GM19193 (cell line): ENCODE data around the gene FHOD3.

Source experiments
- POLR2A ChIP-seq: IDR thresholded peaks from 4 replicates; pipeline ENCODE4 v1.6.1; 2011; ENCODE audit not compliant: insufficient read depth, insufficient read length; ENCODE audit errors: extremely low read depth

Gene FHOD3

DNA sequence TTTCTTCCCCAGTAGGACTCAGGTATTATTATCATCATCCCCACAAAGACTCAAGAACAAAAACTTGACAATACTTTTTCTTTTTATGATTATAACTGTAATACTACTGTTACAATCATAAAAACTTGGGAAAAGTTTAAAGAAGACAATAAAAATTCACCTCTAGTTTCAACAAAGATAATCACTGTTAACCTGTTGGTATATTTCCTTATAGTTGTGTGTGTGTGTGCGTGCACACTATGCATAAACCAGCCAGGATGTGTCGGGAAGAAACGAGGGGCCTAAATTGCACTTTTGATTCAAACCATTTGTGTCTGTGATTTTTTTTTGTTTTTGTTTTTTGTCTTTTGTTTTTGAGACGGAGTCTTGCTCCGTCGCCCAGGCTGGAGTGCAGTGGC, 298.3 kb downstream of the FHOD3 start:
- TF ChIP-seq POLR2A, result no peak

DNA sequence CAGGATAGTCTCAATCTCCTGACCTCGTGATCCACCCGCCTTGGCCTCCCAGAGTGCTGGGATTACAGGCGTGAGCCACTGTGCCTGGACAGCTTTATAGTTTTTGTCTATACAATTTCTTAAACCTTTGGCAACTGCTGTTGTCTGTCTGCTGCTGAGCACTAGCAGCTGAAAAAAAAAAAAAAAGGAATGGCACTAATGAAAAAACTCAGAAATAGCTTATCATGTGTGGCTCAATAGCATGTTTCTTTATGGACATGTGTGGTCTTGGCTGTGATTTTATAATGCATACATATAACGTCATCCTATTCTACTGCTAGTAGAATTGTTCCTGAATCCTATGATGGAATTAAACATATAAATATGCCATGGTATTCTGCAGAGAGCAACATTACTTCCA, 300.1 kb downstream of the FHOD3 start:
- no peak for TF ChIP-seq POLR2A

DNA sequence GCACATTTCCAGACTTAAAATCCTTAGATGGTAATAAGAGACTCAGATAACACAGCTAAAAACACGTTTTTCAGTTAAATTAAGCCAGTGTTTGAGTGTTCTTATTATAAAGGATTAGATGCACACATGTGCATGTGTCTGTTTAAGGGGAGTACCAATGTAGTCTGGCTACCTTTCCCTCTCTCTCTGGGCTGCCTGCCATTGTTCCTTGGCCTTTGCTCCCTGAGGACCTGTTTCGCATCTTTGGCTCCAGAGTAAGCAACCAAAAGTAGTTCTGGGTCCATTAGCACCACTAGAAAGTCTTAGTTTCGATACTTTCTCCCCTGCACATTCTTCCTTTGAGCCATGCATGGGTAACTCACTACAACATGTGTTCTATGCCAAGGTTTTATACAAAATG, 303.0 kb downstream of the FHOD3 start:
- TF ChIP-seq POLR2A, result no peak

DNA sequence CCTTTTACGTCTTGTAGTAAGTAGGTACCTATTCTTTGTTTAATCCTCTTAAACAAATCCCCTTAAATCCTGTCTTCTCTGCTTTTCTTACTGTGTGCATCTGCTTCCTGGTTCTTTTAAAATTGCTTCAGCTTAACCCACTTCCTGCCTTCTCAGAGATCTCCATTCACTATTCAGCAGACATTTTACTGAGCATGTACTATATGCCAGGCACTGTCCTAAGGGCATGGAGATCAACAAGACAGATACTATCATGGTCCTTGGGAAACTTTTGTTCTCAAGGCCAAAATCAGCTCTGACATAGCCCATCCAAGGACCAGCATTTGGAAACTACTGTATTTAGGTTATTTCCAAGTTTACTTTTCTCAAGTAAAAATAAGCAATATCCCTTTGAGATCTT, 303.8 kb downstream of the FHOD3 start:
- no peak for TF ChIP-seq POLR2A

- no peak for TF ChIP-seq POLR2A
Measured at GRCh38 chr18:36602071-36602470, 304.6 kb downstream of the FHOD3 start.

GRCh38 chr18:36602620-36603019, 305.1 kb downstream of the FHOD3 start:
- TF ChIP-seq POLR2A, result no peak

- no peak for TF ChIP-seq POLR2A
Measured at GRCh38 chr18:36608107-36608506, 310.6 kb downstream of the FHOD3 start.

- no peak for TF ChIP-seq POLR2A
Measured at GRCh38 chr18:36610258-36610657, 312.7 kb downstream of the FHOD3 start.

- no peak for TF ChIP-seq POLR2A
Measured at GRCh38 chr18:36610661-36611060, 313.1 kb downstream of the FHOD3 start.

DNA sequence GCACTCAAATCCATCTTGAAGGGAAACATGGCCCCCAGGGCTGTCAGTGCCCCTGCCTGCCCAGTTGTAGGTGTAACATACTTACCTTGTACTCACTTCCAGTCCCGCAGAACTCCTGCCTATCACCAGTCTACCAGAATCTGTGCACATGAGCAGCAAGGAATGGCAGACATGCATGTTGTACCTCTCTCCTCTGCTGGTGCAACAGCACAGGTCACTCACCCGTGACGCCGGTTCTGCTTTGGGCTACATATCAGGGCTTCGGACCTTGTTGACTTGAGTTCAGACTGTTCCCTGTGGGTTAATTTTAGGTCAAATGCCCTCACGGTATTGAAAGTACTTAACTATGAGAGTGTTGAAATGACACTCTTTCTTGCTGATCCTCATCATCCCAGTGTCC, 315.6 kb downstream of the FHOD3 start:
- TF ChIP-seq POLR2A, result no peak

- TF ChIP-seq POLR2A, result no peak
Measured at GRCh38 chr18:36613810-36614209, 316.3 kb downstream of the FHOD3 start.

- TF ChIP-seq POLR2A, result no peak
Measured at GRCh38 chr18:36620788-36621187, 323.3 kb downstream of the FHOD3 start.

- TF ChIP-seq POLR2A, result no peak
Measured at GRCh38 chr18:36622610-36623009, 325.1 kb downstream of the FHOD3 start.

DNA sequence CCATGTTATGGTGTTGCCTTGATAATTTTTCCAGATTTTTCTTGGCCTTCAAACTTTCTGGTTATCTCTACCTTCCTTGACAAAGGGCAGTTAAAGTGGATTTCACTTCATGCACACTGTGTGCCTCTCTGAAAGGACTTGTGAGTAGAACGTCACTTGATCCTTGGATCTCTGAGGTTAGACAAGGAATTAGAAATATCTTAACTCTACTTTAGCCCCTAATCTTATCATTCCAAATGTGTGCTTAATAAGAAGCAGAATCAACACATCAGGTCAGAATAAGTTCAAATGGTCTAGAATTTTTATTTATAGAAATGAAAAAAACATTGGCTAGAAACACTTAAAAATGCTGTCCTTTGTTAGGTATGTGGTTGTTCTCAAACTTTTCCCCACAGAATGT, 325.6 kb downstream of the FHOD3 start:
- TF ChIP-seq POLR2A, result no peak

DNA sequence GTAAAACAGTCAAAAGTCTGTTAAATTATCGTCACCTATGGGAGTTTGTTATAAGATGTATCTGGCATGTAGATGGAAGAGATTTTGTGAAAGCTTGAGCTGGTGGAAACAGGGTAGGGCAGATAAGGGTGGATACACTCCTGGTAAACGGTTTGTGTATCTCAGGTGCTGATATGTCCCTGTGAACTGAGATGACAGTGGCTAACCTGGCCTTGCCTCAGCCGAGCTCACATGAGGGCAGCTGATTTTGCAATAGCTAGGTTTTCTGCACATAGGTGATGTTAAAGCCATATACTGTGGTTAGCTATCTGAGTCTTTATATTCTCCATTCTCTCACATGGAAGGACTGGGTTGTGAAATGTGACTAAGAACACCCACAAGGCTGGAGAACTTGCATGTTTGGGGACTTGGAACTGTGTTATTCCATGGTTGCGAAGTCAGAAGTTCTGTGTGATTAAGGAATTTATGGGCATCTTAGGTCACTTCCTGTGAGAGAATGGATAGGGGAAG, 326.2 kb downstream of the FHOD3 start:
- no peak for TF ChIP-seq POLR2A

GRCh38 chr18:36624451-36625167, 327.1 kb downstream of the FHOD3 start:
- no peak for TF ChIP-seq POLR2A

DNA sequence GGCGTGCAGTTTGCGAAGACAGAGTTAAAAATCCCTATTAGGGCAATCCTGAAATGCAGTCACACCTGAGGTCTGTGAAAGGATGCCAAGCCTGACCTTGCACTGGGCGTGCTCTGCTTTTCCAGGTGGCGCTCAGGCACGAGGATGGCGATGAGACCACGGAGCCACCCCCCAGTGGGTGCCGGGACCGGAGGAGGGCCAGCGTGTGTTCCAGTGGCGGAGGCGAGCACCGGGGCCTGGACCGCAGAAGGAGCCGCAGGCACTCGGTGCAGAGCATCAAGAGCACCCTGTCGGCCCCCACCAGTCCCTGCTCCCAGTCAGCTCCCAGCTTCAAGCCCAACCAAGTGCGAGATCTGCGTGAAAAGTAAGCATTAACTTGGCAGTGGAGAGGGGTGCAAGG, 327.9 kb downstream of the FHOD3 start:
- TF ChIP-seq POLR2A, result no peak

- no peak for TF ChIP-seq POLR2A
Measured at GRCh38 chr18:36627637-36628036, 330.1 kb downstream of the FHOD3 start.
